ENCODE results near the gene RYR2.
A peak's percentile ranks its signal among the peaks of the same experiment; 100 is the strongest.
"Not testable (repeated sequence)": the region's sequence is repeated elsewhere in the genome, so short reads cannot be mapped to it uniquely, and the experiment has no call there.

Gene RYR2

DNA sequence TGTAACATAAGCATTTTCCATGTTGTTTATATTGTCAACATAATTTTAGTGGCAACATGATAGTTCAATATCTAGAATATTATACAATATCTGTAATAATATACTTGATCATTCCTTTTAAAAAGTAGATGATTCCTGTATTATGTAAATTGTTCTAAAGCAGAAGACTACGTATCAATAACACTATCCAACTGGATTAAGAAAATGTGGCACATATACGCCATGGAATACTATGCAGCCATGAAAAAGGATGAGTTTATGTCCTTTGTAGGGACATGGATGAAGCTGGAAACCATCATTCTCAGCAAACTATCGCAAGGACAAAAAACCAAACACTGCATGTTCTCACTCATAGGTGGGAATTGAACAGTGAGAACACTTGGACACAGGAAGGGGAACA lies 329.5 kb downstream of the RYR2 start:
- ATAC-seq, result not testable (repeated sequence)

DNA sequence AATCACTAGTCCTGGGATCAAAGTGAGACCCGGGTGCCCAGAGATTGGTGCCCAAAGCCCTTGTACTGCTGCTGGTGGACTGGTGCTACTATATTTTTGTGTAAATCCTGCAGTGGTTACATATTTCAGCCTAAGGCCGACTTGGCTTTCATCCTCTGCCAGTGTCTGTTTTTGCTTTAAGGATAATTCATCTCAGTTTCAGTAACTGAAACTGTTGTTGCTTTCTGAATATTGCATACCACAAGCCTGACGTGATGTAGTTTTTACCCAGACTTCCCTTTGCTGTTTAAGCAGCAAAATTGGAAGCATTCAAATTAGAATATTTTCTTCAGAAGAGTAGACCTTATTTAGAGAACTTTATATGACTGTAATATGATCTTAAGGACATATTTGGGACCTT lies 341.8 kb downstream of the RYR2 start:
- TF ChIP-seq, protein P1, sequence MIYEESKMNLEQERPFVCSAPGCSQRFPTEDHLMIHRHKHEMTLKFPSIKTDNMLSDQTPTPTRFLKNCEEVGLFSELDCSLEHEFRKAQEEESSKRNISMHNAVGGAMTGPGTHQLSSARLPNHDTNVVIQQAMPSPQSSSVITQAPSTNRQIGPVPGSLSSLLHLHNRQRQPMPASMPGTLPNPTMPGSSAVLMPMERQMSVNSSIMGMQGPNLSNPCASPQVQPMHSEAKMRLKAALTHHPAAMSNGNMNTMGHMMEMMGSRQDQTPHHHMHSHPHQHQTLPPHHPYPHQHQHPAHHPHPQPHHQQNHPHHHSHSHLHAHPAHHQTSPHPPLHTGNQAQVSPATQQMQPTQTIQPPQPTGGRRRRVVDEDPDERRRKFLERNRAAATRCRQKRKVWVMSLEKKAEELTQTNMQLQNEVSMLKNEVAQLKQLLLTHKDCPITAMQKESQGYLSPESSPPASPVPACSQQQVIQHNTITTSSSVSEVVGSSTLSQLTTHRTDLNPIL (CRISPR knock-in tag; IDR thresholded peaks at IDR 0.05; ENCODE audit: low read depth), result no peak
- no peak for TF ChIP-seq TOX (CRISPR knock-in tag; IDR thresholded peaks at IDR 0.05; ENCODE audit: borderline replicate concordance)
- TF ChIP-seq GLIS3 (CRISPR knock-in tag; IDR thresholded peaks at IDR 0.05), result no peak
- TF ChIP-seq ZNF70 (CRISPR knock-in tag; IDR thresholded peaks at IDR 0.05), result no peak
- ATAC-seq, result no peak

More for the DNA sequence above, 329.5 kb downstream of the RYR2 start:
- TF ChIP-seq ZNF8 (CRISPR knock-in tag; IDR thresholded peaks at IDR 0.05), result 0 out of 2 replicates have a peak, but pooled peaks have one; percentile 48

DNA sequence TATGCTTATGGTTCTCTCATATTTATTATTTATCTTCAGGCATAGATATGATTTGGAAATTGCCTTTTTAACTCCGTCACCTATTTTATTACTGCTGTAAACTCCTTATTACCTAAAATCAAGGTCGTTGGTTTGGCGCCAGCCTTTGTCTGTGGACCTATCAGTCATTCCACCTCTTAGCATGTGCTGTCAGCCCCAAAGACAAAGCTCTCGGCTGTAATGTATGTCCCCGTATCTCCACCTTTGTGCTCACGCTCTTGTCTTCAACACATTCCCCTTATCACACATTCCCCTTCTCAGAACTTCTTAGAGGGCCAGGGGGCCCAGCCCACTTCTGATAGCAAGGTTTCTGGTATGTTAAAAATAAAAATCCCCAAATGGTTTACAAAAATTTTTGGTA lies 342.2 kb downstream of the RYR2 start:
- no peak for ATAC-seq
- TF ChIP-seq ZNF70 (CRISPR knock-in tag; IDR thresholded peaks at IDR 0.05) (no peak), ZFP30 (CRISPR knock-in tag; IDR thresholded peaks at IDR 0.05) (no peak), BACH2 (CRISPR knock-in tag; IDR thresholded peaks at IDR 0.05; ENCODE audit: borderline replicate concordance) (no peak), ZC3H10 (CRISPR knock-in tag; IDR thresholded peaks at IDR 0.05) (no peak), TOX (CRISPR knock-in tag; IDR thresholded peaks at IDR 0.05; ENCODE audit: borderline replicate concordance) (no peak), GLIS3 (CRISPR knock-in tag; IDR thresholded peaks at IDR 0.05) (no peak), ARNTL (CRISPR knock-in tag; IDR thresholded peaks at IDR 0.05; ENCODE audit: borderline replicate concordance, low read depth) (no peak), PPARA (CRISPR knock-in tag; IDR thresholded peaks at IDR 0.05; ENCODE audit: borderline replicate concordance) (no peak), OSR1 (CRISPR knock-in tag; IDR thresholded peaks at IDR 0.05) (no peak), ZFP3 (CRISPR knock-in tag; IDR thresholded peaks at IDR 0.05) (no peak), ISL1 (CRISPR knock-in tag; IDR thresholded peaks at IDR 0.05) (no peak), ESRRG (CRISPR knock-in tag; IDR thresholded peaks at IDR 0.05) (no peak), ZNF565 (CRISPR knock-in tag; conservative IDR thresholded peaks at IDR 0.05; ENCODE audit: low read depth) (no peak), TCF4 (CRISPR knock-in tag; IDR thresholded peaks at IDR 0.05; ENCODE audit: borderline replicate concordance) (no peak), RARB (CRISPR knock-in tag; IDR thresholded peaks at IDR 0.05) (no peak)
- TF ChIP-seq, protein P2, sequence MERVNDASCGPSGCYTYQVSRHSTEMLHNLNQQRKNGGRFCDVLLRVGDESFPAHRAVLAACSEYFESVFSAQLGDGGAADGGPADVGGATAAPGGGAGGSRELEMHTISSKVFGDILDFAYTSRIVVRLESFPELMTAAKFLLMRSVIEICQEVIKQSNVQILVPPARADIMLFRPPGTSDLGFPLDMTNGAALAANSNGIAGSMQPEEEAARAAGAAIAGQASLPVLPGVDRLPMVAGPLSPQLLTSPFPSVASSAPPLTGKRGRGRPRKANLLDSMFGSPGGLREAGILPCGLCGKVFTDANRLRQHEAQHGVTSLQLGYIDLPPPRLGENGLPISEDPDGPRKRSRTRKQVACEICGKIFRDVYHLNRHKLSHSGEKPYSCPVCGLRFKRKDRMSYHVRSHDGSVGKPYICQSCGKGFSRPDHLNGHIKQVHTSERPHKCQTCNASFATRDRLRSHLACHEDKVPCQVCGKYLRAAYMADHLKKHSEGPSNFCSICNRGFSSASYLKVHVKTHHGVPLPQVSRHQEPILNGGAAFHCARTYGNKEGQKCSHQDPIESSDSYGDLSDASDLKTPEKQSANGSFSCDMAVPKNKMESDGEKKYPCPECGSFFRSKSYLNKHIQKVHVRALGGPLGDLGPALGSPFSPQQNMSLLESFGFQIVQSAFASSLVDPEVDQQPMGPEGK (CRISPR knock-in tag; IDR thresholded peaks at IDR 0.05; ENCODE audit: borderline replicate concordance), result no peak
- TF ChIP-seq, protein P3, sequence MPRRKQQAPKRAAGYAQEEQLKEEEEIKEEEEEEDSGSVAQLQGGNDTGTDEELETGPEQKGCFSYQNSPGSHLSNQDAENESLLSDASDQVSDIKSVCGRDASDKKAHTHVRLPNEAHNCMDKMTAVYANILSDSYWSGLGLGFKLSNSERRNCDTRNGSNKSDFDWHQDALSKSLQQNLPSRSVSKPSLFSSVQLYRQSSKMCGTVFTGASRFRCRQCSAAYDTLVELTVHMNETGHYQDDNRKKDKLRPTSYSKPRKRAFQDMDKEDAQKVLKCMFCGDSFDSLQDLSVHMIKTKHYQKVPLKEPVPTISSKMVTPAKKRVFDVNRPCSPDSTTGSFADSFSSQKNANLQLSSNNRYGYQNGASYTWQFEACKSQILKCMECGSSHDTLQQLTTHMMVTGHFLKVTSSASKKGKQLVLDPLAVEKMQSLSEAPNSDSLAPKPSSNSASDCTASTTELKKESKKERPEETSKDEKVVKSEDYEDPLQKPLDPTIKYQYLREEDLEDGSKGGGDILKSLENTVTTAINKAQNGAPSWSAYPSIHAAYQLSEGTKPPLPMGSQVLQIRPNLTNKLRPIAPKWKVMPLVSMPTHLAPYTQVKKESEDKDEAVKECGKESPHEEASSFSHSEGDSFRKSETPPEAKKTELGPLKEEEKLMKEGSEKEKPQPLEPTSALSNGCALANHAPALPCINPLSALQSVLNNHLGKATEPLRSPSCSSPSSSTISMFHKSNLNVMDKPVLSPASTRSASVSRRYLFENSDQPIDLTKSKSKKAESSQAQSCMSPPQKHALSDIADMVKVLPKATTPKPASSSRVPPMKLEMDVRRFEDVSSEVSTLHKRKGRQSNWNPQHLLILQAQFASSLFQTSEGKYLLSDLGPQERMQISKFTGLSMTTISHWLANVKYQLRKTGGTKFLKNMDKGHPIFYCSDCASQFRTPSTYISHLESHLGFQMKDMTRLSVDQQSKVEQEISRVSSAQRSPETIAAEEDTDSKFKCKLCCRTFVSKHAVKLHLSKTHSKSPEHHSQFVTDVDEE (CRISPR knock-in tag; IDR thresholded peaks at IDR 0.05), result no peak
- TF ChIP-seq, protein P4, sequence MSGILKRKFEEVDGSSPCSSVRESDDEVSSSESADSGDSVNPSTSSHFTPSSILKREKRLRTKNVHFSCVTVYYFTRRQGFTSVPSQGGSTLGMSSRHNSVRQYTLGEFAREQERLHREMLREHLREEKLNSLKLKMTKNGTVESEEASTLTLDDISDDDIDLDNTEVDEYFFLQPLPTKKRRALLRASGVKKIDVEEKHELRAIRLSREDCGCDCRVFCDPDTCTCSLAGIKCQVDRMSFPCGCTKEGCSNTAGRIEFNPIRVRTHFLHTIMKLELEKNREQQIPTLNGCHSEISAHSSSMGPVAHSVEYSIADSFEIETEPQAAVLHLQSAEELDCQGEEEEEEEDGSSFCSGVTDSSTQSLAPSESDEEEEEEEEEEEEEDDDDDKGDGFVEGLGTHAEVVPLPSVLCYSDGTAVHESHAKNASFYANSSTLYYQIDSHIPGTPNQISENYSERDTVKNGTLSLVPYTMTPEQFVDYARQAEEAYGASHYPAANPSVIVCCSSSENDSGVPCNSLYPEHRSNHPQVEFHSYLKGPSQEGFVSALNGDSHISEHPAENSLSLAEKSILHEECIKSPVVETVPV (CRISPR knock-in tag; IDR thresholded peaks at IDR 0.05), result no peak

DNA sequence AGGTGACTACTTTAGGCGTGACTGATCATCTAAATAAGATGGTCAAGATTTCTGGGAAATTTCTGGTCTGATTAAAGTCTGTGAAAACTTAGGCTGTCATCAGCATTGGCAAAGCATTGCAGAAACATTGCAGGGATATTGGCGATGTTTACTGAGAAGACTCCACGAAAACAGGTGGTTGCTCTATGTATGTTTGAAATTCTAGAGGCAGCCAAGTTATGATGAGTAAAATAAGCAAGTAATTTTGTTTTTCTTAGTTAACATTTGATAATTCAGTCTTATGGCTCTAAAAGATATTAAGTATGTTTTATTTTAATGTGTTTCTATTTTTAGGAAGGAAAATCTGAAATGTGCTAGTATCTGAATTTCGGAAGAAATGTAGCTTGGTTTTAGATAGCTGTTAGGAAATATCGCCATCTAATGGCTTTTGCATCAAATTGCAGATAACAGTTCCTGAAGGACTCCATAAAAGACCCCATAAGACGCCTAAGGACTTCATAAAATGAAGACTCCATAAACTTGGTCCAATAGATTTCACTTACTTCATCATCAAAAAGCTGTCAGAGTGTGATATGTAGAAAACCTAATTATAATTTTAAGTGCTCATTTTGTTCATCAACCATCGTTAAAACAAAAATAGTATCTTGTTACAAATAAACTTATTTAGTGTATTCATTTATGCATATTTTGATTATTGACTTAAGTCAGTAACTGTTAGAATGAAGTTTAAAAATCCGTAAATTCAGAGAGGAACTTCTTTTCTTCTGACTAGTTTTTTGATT lies 344.6 kb downstream of the RYR2 start:
- no peak for ATAC-seq
- TF ChIP-seq, protein P3 (CRISPR knock-in tag; IDR thresholded peaks at IDR 0.05), result no peak
- TF ChIP-seq CSDC2 (CRISPR knock-in tag; IDR thresholded peaks at IDR 0.05) (no peak), RARB (CRISPR knock-in tag; IDR thresholded peaks at IDR 0.05) (no peak), PPARA (CRISPR knock-in tag; IDR thresholded peaks at IDR 0.05; ENCODE audit: borderline replicate concordance) (no peak), SNAI2 (CRISPR knock-in tag; IDR thresholded peaks at IDR 0.05) (no peak)
- TF ChIP-seq, protein P1 (CRISPR knock-in tag; IDR thresholded peaks at IDR 0.05; ENCODE audit: low read depth), result no peak
